HG02885 (cell line): ENCODE measurements around the gene CEP290.
"Not testable (repeated sequence)": the region's sequence is repeated elsewhere in the genome, so short reads cannot be mapped to it uniquely, and the experiment has no call there.

Source experiments
- ATAC-seq: cut with Tn5 transposase; IDR thresholded peaks from one replicate; pipeline ENCODE4 v1.9.1; 2021; ENCODE audit warnings: mild to moderate bottlenecking; ENCODE audit not compliant: unreplicated experiment, poor library complexity

CEP290 gene

DNA sequence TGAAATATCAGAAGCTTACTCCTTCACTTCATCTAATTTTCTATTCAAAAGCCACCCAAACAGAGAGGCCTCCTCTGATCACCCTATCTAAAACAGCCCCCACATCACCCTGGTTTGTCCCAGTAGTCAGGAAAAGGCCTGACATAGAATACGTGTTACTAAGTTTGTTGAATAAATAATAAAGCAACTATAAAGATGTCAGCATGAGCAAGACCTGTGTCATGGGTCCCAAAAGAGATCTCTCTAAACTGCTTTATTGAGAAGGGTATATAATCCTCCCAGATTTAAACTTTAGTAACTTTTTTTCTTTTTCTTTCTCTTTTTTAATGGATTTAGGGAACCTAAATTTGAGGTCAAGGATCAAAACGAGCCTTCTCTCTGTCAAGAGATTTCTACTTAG is 85.3 kb downstream of the CEP290 start:
- no peak for ATAC-seq

DNA sequence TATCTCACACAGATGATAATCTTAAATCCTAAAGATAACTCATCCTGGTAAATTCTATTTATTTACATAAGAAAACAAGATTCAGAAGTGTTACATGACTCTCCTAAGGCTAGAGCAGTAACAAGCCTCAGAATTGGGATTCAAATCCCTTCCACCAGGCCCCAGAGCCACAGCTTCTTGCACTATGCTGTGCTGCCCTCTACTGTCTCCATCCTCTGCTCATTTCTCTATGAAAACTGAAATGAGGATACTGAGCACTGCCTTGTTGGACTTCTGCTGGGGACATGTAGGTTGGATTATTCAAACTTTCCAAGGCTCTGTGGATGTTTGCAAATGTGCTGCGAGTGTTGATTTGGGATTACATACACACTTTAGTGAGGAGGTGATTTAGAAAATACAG is 89.2 kb downstream of the CEP290 start:
- ATAC-seq: no peak

DNA sequence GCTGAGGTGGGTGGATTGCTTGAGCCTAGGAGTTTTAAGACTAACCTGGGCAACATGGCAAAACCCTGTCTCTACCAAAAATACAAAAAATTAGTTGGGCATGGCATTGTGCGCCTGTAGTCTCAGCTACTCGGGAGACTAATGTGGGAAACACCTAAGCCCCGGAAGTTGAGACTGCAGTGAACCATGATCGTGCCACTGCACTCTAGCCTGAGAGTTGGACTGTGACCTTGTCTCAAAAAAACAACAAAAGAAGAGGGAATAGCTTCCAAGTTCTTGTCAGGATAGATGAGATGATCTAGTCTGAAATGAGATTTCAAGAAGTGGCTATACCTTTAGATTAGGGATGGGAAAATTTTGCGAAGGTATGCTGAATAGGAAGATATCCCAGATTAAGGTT is 97.9 kb downstream of the CEP290 start:
- no peak for ATAC-seq

DNA sequence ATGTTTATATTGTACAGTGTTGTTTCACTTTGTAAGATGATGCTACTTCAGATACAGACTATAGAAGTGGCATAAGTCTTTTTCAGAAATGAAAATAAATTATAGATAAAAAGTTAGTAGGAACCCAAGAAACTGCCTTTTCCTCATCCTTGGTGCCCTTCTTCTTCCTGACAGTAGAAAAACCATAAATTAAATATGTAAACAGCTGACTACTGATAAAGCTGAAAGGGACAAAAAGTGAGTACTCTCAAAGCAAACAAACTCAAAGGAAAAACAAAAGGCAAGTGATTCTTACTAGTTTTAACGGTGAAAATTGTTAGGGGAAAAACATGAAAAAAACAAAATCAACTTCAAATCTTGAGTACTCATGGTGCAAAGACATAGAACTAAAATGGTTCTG is 104.1 kb downstream of the CEP290 start:
- ATAC-seq: no peak

DNA sequence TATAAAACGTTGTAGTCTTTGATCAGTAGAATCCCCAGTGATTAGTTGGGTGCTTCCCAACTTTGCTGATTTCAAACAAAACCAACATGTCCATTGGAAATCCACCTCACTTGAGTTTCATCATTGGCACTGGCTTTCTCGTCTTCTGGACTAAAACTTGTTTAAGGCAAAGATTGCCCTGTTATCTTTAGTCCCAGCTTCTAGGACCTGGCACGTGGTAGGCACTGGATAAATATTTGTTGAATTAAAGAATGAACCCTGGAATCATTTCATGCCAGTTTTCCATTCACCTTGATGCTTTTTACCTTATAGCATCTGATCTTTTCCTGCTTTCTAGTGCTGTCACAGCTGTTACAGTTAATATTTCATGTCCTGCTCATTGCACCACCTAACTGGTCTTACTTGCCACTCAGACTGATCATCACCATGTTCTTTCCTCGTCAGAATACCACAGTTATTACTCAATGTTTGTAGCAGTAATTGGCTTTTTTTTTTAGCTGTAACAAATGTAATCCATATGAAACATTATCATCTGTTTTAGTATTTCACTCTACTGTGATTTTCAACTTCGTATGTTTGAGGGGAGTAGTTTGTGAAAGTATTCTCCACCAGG is 105.4 kb downstream of the CEP290 start:
- ATAC-seq: no peak

DNA sequence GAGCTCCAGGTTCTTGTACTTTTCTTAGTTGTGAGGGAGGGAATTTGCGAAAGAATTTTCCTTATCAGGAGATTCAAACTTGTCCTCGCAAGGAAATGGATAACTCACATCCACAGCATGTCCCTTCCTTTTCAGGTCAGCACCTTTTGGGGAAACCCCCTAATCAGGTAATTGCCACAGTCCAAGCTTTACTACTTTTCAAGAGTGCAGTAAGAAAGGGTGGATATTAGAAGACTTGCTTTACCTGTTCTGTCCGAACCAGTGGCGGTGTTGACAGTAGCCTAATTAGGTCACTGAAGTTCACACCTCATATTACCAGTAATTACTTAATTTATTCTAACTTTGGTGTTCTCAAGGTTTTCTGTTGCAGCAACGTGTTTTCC is 106.0 kb downstream of the CEP290 start:
- peak; percentile 17 for ATAC-seq

DNA sequence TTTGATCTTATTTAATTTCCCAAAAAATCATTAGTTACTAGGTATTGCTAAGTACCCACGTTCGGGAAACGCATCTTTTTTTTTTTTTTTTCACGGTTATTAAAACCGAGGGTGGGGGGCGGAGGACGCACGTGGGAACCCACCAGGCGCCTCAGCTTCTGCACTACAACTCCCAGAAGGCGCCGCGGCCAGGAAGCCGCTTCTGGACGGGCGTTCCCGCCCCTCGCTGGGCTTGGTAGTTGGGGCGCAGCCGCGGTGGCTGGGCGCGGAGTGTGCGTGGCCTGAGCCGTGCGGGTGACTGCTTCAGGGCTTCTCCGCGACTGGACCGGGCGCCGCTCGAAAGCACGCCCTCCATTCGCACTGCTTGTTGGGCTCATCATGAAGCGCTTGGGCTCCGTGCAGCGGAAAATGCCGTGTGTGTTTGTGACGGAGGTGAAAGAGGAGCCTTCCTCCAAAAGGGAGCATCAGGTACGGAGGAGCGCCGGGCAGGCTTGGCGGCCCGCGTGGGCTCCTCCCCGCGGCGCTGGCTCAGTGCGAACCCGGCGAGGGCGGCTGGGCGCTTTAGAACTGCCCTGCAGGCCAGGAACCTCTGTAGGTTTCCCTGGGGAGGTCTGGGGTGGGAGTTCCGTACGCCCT is 106.5 kb downstream of the CEP290 start:
- peak; percentile 99 for ATAC-seq

DNA sequence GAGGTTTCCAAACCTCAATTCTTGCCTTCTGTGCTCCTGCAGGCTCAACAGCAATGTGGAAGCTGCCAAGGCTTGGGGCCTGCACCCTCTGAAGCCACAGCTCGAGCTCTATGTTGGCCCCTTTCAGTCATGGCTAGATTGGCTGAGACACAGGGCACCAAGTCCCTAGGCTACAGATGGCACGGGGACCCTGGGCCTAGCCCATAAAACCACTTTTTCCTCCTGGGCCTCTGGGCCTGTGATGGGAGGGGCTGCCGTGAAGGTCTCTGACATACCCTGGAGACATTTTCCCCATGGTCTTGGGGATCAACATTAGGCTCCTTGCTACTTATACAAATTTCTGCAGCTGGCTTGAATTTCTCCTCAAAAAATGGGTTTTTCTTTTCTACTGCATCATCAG is 110.7 kb downstream of the CEP290 start:
- not testable (repeated sequence) for ATAC-seq

DNA sequence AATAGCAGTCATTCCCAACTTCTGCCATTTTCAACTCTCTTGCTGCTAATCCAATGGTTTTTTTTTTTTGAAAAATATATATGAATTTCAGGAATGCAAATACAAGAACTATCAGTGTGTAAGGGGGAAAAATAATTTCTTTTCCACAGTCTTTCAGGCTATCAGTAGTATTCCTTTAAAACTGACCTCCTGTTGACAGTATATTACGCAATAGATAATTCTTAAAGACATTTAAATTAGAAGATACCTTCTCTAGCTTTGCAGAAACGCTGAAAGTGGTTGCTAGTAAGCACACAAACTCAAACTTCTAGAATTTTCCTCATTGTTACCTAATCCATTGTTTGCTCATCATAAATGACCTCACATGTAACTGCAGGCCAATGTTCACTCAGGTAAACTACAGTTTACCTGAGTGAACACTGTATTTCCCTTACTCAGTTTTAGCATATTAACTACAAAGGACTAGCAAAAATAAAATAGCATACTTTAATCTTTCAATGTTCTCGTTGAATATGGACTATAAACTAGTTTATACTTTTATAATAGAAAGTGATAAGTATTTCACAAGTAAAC is 112.7 kb downstream of the CEP290 start, which contains the start of gene C12orf50:
Gene C12orf50 (minus strand): TSS at position 309 of the 573 bp plus-strand sequence. CDS start 2,439 bp downstream, outside the sequence.
- no peak for ATAC-seq

DNA sequence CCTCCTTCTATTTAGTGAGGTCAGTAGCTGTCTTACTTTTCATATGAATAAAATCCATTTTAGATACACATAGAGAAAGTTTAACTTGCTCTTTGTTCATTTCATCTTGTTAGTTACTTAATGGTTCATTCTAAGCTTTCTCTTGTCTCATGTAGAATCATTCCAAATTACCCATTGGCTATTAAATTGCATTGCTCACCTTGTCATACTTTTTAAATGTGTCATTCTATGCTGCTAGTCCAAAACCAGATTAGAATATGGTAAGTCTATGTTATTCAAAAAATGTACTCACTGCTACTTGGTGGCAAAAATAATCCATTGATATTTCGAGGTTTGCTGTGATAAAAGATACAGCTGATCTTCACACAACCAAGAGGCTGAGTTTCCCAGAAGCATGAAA is 115.7 kb downstream of the CEP290 start:
- ATAC-seq: no peak

DNA sequence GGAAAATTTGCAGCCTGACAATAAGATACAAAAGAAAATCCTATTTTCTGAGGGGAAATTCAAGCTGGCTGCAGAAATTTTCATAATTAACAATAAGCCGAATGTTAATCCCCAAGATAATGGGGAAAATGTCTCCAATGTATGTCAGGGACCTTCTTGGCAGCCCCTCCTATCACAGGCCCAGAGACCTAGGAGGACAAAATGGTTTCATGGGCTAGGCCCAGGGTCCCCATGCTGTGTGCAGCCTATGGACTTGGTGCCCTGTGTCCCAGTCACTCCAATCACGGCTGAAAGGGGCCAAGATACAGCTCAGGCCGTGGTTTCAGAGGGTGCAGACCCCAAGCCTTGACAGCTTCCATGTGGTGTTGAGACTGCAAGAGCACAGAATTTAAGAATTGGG is 123.9 kb downstream of the CEP290 start:
- ATAC-seq: no peak

DNA sequence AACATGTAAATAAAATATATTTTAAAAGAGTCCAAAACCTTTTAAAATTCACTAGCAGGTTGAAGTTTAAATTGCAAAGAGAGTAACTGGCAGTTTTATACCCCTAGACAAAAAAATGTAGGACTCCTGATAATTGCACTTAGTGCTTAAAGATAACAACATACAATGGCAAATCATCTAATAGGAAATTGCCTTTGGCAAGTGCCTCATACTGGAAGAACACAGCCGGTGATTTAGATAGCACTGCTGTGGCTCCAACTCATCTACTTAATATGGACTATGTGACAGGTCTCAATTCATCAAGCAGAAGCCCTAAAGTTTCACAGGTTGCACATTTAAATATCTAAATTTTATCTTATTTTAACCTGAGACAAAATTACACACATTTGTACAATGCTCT is 126.1 kb downstream of the CEP290 start:
- ATAC-seq: no peak

DNA sequence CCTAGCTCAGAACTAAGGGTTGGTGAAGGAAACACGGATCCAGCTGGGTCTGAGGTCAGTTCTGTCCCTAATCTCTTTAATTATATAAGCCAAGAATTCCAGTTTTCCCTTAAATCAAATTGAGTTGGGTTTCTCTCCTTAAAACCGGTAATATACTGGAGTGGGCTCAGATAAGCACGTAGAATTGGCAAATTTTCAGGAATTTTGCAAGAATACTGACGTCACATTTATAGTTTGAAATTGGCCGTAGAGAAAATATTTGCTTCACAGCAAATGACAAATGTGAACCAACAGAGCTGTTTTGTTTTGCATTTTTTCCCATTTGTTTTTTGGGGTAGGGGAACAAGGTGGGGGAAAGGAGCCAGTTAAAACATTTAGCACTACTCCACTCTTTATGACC is 130.1 kb downstream of the CEP290 start:
- ATAC-seq: no peak

DNA sequence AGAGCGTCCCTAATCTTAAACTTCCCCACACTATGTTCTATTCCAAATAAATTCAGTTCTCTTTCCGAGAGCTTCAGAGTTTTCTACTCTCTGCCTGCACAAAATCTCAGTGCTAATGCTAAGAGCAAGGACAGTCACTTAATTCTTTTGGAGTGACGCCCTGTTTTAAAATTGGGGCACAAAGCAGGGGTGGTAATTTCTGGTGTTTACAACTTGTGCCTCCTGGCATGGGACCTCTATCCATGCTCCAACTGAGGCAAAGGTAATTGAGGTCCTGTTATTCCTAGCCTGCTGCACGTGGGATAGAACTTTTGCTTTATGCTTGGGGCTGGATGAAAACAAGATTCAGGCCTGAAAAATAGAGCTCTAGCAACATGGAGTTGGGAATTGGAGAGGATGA is 135.5 kb downstream of the CEP290 start:
- ATAC-seq: no peak

DNA sequence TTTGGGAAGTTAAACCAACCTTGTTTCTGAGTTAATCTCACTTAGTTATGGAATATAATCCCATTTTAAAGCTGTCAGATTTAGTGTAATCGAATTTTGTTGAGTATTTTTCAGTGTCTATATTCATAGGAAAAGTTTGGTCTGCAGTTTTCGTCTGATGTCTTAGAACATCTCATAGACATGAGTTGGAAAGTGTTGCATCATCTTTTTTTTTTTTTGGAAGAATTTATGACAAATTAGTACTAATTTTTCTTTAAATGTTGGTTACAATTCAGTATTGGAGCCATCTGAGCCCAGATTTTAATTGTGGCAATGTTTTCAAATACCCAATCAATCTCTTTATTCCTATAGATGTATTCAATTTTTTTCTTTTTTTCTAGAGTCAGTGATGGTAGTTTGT is 140.6 kb downstream of the CEP290 start:
- ATAC-seq: no peak
